GM18507 (cell line): Measurements from ENCODE around the gene CSF1.
"Not testable (repeated sequence)": the region's sequence is repeated elsewhere in the genome, so short reads cannot be mapped to it uniquely, and the experiment has no call there.

Experiments used
- DNase-seq: peaks from one replicate; pipeline ENCODE4 v3.0.0; 2011; ENCODE audit warnings: low read depth; ENCODE audit not compliant: insufficient read length; ENCODE audit errors: extremely low spot score
- FAIRE-seq: peaks from 2 replicates; lab custom pipeline; 2011; peaks lifted over from hg19 to GRCh38; lab: Jason Lieb, UNC

Gene CSF1, protein sequence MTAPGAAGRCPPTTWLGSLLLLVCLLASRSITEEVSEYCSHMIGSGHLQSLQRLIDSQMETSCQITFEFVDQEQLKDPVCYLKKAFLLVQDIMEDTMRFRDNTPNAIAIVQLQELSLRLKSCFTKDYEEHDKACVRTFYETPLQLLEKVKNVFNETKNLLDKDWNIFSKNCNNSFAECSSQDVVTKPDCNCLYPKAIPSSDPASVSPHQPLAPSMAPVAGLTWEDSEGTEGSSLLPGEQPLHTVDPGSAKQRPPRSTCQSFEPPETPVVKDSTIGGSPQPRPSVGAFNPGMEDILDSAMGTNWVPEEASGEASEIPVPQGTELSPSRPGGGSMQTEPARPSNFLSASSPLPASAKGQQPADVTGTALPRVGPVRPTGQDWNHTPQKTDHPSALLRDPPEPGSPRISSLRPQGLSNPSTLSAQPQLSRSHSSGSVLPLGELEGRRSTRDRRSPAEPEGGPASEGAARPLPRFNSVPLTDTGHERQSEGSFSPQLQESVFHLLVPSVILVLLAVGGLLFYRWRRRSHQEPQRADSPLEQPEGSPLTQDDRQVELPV

GRCh38 chr1:109910123-109910962, at the start of gene CSF1:
Gene CSF1 (plus strand): TSS chr1:109910849. CDS start chr1:109911024, 175 bp downstream.
- DNase-seq (peak; percentile 49), FAIRE-seq (peak; percentile 38)

DNA sequence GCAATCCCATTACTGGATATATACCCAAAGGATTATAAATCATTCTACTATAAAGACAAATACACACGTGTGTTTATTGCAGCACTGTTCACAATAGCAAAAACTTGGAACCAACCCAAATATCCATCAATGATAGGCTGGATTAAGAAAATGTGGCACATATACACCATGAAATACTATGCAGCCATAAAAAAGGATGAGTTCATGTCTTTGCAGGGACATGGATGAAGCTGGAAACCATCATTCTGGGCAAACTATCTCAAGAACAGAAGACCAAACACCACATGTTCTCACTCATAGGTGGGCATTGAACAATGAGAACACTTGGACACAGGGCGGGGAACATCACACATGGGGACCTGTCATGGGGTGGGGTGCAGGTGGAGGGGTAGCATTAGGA, 49.0 kb upstream of the CSF1 start:
- DNase-seq, FAIRE-seq: not testable (repeated sequence)

- no peak for FAIRE-seq
- DNase-seq = no peak
These were observed 47.0 kb upstream of the CSF1 start for GRCh38 chr1:109863667-109864046.

DNA sequence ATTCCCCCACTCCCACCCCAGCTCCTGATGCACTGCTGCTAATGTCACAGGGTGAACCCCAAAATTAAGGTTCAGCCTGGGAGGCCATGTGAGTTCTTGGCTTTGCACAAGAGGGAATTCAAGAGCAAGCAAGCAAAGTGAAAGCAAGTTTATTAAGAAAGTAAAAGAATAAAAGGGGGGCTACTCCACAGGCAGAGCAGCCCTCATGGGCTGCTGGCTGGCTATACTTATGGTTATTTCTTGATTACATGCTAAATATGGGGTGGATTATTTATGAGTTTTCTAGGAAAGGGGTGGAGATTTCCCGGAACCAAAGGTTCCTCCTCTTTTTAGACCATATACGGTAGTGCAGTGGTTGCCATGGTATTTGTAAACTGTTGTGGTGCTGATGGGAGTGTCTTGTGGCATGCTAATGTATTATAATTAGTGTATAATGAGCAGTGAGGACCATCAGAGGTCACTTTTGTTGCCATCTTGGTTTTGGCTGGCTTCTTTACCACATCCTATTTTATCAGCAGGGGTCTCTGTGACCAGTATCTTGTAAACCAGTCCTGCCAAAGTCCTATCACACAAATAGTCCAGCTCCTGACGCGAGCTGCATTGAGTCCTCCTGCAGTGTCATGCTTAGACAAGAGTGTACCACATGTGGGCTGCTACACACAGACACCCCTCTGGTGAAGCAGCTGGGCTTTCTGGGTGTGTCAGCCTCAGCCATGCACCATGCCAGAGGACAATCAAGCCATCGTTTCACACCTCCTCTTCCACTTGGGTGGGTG, 46.4 kb upstream of the CSF1 start:
- DNase-seq (no peak), FAIRE-seq (no peak)

GRCh38 chr1:109864930-109865612, 45.6 kb upstream of the CSF1 start:
- DNase-seq (no peak), FAIRE-seq (no peak)

DNA sequence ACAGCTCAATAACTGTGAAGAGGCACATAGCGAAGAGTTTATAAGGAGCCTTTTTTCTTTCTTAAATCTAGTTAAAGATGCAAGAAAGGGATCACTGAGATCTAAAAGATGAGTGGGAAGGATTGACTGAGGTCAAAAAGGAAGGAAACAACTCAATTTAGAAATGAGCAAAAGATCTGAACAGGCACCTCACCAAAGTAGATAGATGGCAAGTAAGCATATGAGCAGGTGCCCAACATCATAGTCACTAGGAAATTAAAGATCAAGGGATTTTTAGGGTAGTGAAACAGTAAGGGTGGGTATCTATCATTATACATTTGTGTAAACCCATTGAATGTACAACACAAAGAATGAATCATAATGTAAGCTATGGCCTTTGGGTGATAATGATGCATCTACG, 44.6 kb upstream of the CSF1 start:
- FAIRE-seq = no peak
- DNase-seq = no peak

DNA sequence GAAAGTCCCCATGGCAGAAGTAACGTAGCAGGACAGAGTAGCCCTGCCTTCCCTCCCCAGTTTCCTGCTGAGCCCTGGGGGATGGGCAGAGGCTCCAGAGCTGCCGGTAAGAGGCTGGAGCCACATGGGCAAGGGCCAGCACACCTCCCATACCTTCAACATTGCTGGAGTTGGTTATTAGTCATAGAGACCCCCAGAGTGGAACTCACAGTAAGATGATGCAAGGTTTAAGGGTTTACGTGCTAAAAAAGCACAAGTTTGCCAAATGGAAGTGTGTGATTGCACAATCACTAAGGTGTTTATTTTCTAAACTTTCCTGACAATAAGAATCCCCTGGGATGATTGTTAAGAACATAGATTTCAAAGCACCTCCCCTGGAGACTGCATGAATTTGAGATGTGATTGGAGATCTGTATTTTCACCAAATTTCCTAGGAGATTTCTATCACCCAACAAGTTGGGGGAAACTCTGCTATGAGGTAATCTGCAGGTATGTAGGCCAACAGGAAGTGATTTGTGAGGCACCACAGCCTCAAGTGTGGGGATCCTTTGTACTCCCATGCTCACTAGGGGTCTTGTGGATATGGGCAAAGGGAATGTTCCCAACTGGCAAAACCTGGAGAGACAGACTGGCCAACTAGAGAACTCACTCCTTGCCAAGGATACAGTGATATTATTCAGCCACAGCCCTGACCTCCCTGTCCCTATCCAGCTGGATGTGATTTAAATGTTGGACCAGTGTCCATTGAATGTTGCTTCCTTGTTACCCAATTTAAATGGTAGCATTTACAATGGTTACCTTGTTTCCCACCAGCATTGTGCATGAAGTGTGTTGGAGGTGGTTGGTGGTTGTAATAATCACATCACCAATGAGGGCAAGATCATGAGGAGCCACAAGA, 37.1 kb upstream of the CSF1 start:
- no peak for FAIRE-seq
- no peak for DNase-seq

- no peak for FAIRE-seq
- no peak for DNase-seq
These were observed 36.2 kb upstream of the CSF1 start for GRCh38 chr1:109874445-109874844.

DNA sequence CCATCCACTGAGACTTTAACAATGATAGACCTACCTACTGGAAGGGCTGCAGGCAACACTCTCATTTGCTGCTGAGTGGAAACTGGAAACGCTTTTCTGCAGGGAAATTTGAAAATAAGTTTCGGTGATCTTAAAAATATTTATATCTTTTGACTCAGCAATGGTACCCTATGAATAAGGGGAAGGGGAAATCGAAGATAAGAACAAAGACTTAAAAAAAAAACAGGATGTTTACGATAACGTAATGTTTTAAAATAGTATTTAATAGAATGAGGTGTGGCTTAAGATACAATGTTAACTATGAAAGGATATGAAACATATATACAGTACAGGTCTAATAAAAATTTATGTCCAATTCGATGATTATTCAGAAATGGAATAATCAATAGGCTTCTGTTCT, 34.8 kb upstream of the CSF1 start:
- no peak for FAIRE-seq
- DNase-seq = no peak

DNA sequence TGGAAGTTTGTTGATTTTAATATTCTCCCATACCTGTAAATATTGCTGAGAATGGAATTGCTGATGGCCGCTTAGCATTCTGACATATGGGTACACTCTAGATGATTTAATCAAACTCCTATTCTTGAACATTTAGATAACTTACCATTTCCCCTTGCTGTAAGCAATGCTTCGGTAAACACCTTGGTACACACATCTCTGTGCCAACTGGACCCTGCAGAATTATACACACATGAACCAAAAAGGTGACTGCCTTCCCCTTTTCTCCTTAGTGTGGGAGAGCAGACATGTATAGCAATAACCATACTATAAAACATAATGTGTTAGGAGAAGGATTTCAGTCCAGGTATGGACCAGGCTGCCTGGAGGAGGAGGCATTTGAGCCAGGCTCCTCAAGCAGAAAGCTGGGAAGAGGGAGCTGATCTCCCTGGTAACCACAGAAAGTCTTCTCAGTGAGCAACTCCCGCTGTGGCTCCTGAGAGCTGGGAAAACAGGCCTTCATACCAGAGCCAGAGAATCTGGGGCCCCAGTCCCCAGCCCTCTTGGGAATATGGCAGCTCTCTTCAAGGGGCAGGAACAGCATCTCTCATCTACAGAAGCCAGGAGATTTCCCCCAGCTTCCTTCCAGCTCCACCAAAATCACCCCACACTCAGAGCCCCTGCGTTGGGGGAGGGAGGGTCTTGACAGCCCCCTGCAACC, 33.9 kb upstream of the CSF1 start:
- DNase-seq = no peak
- no peak for FAIRE-seq

DNA sequence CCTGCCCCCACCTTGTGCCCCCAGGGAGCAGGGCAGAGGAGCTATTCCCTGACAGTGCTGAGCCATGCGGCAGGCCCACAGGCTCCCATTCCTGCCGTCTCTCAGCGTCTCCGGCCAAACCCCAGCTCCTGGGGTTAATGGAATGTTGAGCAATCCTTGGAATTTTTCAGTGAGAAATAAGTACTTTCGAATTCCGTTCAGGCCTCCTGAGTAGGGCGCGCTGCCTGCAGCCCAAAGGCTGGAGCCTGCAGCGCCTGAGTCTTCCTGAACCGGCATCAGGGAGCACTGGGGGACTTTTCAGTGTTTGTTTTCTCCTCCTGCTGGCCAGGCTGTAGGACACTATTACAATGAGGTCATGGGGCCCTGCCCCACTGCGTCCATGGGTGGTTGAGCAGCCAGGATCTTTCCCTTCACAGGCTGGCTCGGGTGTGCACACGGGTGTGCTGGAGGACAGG, 33.3 kb upstream of the CSF1 start:
- FAIRE-seq (no peak), DNase-seq (no peak)

DNA sequence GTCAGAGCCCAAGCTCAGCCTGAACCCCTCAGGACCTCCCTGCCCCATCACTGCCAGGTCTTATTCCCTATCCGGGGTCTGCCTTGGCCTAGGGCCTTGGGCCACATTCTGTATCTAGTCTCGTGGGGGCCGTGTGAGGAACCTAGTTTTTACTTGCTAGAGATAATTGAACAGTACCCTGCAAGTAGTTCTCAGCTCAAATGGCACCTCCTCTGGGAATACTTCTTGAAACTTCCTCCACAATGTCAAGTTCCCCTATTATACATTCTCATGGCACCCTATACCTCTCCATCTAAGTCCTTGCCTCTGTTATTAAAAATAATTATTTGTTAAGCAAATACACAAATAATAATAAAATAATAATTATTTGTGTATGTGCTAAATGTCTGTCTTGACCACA, 32.9 kb upstream of the CSF1 start:
- no peak for DNase-seq
- FAIRE-seq = no peak

- FAIRE-seq = no peak
- no peak for DNase-seq
These were observed 32.0 kb upstream of the CSF1 start for GRCh38 chr1:109878531-109879104.

DNA sequence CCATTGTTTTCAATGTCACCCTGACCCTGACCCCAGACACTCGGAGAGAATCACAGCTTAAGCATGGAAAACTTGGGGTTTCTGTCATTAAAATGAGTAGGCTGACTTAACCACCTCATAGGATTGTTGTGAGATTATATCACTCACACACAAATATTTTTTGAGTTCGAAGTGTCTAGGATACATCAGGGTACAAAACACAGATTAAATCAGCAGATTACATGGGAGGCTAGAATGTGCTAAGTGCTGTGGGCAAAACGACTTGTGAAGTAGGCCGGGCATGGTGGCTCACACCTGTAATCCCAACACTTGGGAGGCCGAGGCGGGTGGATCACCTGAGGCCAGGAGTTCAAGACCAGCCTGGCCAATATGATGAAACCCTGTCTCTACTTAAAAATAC, 31.3 kb upstream of the CSF1 start:
- not testable (repeated sequence) for DNase-seq, FAIRE-seq

DNA sequence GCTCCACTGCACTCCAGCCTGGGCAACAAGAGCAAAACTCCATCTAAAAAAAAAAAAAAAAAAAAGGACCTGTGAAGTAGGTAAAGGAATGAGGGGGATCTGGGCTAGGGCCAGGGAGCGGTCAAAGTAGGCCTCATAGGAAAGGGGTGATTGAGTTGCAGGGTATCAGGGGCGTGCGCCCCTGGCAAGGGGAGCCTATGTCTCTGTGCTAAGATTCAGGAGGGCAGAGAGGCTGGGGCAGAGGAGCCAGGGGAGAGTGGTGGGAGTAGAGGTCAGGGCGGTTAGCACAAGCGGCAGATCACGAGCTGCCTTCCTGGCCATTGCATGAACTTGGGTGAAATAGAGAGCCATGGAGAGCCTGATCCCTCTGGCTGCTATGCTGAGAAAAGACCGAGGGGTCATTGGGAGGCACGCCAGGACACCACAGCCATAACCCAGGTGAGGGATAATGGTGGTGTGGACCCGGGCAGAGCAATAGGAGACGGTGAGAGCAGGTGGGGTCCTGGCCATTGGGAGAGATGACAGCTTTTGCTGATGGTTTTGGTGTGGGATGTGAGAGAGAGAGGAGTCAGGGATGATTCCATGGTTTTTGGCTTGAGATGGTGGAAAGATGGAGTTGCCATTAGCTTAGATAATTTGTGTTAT, 30.6 kb upstream of the CSF1 start:
- no peak for FAIRE-seq
- DNase-seq = no peak

DNA sequence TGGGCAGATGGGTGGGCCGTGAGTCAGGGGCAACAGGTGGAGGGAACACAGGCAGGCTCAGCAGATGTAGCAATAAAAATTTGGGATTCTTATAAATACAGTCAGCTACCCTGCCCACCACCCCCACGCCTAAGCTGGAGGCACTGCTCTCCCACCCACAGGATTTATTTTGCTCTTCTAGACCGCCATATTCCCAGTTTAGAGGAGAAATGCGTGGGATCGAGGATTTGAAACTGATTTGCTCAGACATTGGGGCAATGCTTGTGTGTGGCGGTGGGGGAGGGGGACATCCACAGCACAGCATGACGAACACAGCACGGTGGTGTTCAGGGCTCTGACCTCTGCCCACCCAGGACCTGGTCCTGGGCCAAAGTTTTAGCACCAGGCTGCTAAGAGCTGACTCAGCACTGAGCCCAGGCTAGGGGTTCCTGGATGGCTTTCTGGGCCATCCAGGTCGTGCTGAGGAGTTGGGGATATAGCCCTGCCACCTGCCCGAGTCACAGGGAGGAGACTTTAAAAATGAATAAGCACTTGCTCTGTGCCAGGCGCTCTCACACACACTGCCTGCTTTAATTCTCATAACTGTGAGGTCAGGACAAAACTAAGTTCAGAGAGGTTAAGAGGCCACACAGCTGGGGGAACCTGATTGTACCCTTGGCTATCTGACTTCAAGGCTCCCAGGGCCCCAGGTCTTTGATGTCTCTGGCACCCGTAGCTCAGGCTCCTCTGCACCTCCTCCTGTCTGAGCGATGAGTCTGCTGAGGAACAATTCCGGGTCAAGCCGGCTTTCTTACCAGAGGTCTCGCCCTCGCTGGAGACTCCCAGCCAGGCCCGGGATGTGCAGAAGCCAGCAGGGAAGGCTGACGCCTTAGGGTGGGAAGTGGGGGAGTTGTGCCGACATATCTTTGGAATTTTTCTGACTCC, 29.4 kb upstream of the CSF1 start:
- no peak for DNase-seq
- no peak for FAIRE-seq
